GM19043 (cell line): Measurements from ENCODE around the gene MRPS18B.
A peak's percentile ranks its signal among the peaks of the same experiment; 100 is the strongest.
"Not testable (repeated sequence)": the region's sequence is repeated elsewhere in the genome, so short reads cannot be mapped to it uniquely, and the experiment has no call there.

Experiments
- ATAC-seq: cut with Tn5 transposase; IDR thresholded peaks from one replicate; pipeline ENCODE4 v1.9.1; 2021; ENCODE audit warnings: low read depth; ENCODE audit not compliant: unreplicated experiment

MRPS18B gene

DNA sequence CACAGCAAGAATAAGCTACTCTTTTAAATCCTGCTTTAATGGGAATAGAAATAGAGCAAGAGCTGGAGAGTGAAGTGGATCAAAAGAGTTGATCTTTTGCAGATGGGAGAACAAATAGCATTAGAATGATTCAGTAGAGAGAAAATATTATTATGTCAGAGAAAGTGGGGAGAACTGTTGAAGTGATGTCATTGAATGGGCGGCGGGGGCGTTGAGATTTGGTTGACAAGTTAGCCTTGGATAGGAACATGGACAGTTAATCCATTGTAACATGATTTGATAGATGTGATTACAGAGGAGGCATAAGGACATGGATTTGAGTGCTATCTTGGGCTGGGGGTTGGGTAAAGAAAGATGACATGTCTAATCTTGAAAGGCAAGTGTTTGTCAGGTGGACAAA, 18.2 kb downstream of the MRPS18B start:
- ATAC-seq, result no peak

DNA sequence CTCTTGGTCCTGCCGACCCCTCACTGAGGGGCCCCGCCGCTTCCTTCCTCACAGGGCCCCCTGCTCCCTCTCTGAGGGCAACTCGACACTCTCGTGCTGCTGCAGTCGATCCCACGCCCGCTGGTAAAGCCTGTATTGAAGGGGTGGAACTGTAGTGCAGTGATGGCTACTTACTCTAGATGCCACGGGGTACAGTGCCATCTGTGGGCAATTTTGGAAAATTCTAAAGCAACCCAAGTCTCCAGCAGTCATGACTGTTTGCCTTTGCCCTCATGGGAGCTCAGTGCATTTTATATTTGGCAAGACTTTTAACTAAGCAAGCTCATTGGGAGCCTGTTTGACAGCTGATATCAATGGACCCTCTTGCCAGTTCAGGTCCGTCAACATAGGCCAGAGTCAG, 22.8 kb downstream of the MRPS18B start:
- ATAC-seq, result no peak

DNA sequence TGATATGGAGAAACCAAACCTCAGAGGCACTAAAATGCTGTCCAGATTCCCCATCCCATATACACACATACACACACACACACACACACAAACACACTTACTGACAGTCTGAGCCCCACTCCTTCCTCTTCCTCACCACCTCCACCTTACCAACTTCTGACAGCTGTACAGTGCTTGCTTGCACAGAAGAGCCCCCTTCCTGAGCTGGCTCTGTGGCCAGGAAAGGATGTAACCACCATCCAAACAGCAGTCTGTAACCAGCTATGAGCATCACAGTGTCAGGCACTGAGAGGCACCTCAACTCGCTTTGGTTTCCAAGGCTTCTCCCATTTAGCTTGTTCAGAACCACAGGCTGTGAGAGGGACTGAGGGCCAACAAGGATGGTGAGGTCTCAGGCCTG, 23.4 kb downstream of the MRPS18B start:
- ATAC-seq, result no peak

DNA sequence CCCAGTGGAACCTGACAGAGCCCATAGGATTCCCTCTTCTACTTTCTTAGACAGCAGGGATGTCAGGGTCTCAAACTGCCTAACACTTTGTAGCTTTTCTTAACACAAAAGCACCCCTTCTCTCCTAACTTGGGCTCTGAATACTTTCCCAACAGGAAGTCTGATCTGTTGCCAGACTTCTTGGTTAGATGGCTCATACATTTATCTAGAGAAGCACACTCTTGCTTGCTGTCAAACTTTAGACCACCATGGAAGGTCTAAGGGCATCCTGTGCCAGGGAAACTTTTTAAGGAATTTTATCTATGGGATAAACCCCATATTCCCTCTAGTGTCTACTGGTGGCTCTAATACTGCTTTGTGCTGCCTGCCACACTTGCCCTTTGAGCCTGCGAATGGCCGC, 26.0 kb downstream of the MRPS18B start:
- no peak for ATAC-seq

DNA sequence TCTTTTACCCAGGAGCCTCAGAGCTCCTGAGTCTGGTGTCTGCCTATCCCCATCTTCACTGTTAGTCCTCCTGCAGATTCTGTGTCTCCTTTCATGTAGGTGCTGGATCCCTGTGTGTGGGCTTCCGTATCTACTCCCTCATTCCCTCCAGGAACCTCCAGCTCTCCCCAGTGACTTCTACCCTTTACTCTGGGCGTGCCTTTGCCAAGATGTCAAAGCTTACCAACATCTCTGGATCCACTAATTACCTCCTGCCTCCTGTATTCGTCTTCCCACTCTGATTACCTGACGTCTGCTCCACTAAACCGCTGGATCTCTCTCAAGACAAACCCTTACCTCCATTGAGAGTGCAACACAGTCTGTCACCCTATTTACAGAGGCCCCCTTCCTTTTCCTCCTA, 27.1 kb downstream of the MRPS18B start:
- no peak for ATAC-seq

DNA sequence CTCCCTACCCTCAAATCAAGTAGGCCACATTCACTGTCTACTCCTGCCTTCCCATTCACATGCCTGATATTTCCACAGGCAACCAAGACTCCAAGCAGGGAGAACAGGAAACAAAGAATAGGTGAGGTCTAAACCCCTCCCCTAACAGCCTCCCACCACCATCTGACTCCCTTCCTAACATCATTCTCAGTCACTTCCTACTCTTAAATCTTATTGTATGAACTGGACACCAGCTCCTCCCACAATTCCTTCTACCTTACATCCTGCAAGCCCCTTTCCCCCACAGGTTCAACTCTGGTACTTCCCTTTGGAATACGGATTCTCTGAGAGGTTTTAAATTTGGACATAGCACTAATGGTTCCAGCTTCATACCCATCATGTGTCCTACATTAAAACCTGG, 28.3 kb downstream of the MRPS18B start:
- no peak for ATAC-seq

DNA sequence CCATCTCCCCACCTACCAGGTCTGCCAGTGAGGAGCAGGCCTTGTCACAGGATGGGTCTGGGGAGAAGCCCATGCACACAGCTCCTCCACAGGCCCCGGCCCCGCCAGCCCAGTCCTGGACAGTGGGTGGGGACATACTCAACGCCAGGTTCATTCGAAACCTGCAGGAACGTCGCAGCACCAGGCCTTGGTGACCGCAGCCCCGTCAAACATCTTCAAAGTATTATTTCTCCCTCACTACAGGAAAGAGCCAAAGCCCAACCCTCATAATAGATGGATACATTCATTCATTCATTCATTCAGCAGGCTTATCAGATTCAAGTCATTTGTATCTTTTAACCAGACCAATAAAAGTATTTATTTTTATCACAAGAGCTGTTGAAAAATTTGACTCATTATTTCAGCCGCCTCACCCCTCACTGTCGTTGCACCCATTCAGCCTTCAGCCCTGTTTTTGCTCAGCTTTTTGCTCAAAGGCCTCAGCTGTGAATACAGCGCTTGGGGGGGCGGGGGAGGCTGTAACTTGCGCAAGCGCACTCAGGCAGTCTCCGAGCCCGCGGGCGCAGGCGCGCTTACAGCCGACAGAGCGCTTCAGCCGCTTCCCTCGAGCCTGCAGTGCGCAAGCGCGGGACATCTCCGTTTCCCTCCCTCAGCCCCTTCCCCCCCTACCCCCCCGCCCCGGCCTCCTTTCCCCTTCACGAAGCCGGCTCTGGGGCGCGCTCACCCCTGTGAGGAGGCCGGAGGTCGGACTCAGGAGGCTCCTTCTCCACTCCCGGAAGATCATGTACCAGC, 29.0 kb downstream of the MRPS18B start, which contains the start of gene C6orf136:
C6orf136 (plus strand) TSS at position 684 of the 792 bp plus-strand sequence; CDS start at position 783, 99 bp downstream.
- ATAC-seq, result peak; percentile 50

DNA sequence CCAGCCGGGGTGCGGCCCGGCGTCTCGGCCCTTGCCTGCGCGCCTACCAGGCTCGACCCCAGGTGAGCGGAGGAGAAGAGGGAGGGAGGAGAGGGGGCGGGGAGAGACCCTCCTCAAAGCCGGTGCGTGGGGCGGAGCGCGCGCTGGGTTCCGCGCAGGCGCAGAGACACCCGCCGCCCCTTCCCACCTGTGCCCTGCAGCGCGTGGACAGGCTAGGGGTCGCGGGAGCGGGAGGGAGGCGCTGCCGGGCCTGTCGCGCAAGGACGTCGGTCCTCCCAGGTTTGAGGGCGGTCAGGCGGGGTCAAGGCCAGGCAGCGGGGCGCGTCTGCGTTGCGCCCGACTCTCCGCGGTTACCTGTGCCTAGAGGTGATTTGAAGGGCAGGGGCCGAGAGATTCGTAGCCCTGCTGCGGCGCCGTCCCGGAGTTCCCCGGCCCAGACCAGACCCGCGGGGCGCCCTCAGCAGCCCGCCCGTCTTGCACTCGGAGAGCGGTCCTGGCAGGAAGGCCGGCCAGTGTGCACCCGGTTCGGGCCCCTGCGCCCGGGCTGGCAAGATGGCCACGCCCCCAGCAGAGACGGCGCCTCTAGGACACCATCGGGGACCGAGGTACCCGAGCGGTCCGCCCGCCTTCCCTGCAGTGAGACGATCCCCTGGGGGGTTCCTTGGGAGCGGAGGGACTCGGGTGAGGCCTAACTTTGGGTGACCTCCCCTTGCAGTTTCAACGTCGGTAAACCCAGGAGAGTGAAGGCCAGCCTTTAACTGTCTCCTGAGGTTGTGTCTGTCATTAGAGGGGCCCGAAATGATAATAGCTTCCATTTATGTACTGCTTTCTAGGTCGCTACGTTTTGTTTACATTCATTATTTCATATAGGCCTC, 29.8 kb downstream of the MRPS18B start:
- peak; percentile 53 for ATAC-seq

DNA sequence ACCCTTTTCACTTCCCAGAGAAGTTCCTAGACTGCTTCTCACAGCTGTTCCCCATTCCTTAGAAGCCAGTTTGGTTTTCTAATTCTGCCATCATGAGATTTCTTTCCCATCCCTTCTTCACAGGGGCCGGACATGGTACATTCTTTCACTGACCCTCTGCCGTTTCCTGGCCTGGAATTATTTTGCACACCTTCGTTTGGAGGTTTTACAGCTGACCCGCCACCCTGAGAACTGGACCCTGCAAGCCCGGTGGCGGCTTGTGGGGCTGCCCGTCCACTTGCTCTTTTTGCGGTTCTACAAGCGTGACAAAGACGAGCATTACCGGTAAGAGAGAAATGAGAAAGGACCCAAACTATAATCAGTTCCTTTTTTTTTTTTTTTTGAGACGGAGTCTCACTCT, 33.5 kb downstream of the MRPS18B start:
- ATAC-seq, result no peak

DNA sequence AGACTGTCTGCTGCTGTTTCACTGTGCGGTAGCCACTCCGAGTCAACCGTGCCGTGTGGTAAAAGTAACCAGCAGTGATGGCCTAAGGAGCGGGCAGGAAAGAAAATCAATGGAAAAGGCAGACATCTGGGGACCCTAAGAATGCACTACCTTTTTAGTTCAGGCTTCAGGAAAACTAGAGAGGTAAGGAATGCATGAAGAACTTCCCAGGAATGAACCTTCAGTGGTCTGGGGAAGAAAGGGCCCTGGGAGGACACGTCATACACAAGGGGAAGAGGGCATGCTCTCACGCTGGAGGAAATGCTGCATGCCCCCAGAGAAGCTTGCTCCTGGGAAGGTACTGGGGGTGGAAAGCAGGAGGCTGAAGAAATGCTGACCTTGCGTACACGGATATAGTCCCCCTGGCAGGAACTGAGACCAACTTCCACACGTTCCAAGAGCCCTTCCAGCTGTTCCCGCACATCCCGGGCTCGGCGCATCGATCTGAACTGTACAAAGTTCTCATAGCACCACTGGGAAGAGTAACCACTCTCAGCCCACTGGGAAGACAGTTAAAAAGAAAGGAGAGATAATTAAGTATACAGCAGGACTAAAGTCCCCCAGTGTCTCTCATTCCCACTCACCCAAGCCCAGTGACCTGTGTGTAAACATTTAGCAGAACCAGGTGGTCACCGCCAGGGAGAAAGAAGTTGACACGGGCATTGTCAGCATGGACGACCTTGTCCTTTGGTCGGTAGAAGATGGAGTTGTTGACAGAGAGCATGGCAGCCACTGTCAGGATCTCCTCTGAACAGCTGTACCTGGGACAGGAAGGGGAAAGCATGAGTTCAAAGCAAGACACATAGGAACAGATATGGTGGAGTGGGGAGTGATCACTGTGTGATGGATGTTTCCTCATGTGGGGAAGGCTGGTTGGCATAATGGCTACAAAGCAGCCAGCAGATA, 37.4 kb downstream of the MRPS18B start:
- ATAC-seq, result no peak

DNA sequence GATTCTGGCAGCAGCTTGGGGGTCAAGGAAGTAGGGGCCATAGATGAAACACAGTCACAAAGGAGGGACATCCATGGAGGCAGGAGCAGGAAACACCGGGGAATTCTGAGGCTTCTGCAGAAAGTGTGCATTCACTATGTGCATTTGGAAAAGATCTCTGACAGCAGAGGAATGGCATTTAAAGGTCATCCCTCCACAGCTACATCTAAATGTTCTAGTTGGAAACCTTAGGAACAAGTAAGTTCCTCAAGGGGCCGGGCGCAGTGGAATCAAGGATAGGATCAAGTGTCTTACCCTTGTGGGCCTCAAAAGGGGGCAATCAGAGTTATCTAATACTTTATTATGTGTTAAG, 38.1 kb downstream of the MRPS18B start:
- no peak for ATAC-seq

DNA sequence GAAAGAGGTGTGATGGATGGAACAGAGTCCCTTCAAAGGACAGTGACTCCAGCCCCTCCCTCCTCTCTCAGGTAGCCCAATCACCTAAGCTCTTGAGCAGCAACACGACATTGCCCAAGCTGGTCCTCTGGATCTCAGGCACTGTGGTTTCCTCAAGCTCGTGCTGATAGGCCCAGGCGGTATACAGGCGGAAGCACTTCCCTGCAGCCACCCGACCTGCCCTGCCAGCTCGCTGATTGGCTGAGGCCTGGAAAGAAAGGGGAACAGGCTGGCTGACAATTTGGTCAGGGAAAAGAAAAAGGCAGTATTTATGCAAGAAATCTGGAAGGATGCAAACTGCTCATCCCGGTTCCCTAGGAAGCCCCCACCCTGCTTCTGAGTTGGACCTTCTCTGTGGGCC, 38.9 kb downstream of the MRPS18B start:
- no peak for ATAC-seq

DNA sequence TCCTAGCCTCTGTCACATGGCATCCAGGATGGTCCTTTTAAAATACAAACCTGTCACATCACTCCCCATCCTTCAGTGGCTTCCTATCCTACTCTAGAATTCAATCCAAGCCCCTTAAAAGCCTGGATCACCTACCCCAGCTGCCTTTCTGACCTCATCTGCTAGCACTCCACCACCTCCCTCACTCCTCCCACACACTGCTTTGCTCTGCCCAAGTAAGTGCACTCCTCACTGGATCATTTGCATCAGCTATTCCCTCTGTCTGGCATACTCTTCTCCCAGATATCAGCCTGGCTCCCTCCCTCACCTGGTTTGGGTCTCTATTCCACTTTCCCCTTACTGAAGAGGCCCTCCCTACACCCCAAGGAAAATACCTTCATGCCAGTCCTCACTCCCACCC, 39.8 kb downstream of the MRPS18B start:
- no peak for ATAC-seq

DNA sequence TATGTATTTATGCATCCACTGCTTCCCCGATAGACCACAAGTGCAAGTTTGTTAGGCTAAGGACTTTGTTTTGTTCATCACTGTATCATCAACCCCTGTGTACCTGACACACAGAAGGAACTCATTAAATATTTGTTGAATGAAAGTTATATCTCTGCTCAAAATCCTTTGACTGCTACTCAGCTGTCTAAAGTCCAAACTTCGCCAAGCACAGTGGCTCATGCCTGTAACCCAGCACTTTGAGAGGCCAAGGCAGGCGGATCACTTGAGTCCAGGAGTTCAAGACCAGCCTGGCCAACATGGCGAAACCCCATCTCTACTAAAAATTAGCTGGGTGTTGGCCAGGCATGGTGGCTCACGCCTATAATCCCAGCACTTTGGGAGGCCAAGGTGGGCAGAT, 40.3 kb downstream of the MRPS18B start:
- ATAC-seq, result not testable (repeated sequence)

DNA sequence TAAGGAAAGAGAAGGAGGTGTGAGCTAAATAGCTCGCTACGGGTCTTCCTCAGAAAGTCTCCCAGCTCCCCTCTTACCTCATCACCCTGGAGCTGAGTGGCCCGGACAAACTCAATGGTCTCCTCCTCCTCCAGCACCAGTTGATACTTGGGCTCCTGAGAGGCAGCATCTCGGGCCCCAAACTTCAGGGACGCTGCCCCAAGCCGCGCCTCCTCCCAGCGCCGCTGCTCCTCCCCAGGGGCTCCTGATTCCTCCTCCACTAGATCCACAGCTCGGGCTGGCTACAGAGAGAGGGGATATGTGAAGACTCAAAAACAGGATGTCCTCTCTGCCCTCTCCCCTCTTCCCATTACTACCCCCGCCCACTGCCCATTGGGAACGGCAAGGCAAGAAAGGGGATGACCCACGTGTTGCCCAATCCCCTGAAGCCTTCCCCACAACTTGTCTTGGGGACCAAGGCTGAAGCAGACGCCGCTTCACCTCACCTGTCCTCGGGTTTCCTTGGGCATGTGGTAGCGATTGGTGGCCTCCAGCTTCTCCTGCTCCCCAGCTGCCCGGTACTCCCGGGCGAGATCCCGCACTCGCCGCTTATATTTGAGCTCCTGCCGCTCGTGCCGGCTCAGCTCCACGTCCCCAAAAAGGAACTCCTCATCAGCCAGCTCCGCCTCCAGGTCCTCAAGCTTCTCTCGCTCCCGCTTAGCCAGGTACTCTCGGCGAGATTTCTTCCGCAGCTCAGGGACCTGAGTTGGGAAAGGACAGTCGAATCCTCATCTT, 47.5 kb downstream of the MRPS18B start:
- ATAC-seq, result no peak

DNA sequence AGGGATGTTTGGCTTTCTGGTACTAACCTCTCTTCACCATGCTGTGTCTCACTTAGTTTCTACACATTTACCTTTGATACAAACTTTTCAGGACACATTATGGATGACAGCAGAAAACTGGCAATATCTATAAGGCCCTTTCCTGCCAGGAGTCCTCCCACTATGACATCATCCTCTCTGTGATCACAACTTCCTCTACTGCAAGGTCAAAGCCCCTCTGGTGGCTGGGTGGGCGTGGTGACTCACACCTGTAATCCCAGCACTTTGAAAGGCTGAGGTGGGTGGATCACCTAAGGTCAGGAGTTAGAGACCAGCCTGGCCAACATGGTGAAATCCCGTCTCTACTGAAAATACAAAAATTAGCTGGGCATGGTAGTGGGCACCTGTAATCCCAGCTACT, 48.7 kb downstream of the MRPS18B start:
- ATAC-seq, result not testable (repeated sequence)

DNA sequence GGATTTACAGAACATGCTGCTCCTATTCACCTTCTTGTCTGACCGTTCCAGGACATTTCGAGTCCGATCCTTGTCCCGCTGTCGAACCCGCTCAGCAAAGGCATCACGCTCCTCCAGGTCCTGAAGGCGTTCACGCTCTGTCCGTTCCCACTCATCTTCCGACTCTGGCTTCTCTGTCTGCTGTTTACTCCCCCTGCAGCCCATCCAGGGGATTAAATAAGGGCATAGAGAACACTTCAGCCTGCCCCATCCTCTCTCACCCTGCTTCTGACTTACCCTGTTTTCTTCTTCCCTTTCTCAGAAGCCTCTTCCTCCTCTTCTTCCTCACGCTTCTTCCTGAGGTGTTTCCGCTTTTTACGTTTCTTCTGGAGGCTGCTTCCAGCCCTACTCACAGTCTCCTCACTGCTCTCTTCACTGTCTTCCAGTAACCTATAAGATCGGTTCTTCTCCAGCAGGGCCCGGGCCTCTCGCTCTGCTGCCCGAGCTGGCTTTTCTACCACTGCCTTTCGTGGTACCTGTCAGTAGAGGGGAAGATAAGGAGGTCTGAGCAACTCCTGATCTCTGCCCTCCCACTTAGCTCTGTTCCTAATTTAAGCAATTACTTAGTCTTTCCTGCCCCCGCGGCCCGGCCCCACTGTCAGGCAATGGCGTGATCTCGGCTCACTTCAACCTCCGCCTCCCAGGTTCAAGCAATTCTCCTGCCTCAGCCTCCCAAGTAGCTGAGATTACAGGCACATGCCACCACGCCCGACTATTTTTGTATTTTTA, 53.3 kb downstream of the MRPS18B start:
- ATAC-seq, result no peak

DNA sequence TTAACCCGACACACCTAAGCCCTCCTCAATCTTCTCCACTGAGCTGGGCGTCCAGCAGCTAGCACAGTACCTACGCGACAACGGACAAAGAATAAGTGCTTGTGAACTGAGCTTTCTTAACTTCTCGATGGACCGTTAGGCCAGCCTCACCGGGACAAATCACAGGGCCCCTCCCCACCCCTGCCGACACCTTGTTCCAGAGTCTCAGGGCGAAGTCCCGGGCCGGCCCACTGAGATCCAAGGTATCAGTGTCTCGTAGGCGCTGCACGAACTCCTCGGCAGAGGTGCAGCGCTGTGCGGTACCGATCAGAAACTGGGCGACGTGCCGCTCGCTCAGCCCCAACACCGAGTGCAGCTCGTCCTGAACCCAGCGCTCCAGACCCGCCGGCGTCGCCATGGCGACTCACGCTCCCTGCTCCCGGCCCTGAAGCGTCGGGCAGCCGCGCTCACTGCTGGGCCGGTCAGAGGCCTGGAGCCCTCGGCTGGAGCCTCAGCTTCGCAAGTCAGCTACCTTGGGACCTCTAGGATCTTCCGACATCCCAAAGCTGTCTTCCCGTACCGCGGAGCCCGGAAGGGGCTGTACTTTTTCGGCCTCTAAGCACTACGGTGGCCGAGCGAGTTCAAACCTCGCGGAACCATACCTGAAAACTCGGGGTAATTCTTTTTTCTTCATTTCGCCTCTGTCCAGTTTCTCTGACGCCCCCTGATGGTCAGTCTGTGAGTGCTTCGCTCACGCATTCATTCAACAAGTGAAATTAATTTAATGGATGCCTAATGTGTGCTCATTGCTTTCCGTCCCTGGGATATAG, 55.0 kb downstream of the MRPS18B start, which contains the start of gene DHX16:
DHX16 (minus strand) TSS at position 562 of the 809 bp plus-strand sequence; CDS start at position 397, 165 bp downstream.
- ATAC-seq, result peak; percentile 72
